Neural cell (in vitro differentiated cells): Measurements from ENCODE around the gene DOCK7. TPM values are rescaled to one million over a fixed set of nuclear protein-coding genes. Genes with fewer than 3 reads are reported as not detected.

Experiments used
- H2AFZ ChIP-seq: fragments of 200-600, 300-800 bp; sonication (generic), shearing (Covaris generic); 2 replicates; pipeline ENCODE4 v1.6.0; 2014; ENCODE audit warnings: low read depth, mild to moderate bottlenecking, antibody characterized with exemption, low read length, moderate library complexity
- H3F3A ChIP-seq: fragments of 200-600 bp; shearing (Covaris generic); 2 replicates; pipeline ENCODE4 v1.6.1; 2016; ENCODE audit warnings: mild to moderate bottlenecking, moderate library complexity, mixed read lengths, antibody characterized with exemption, low read length; ENCODE audit not compliant: insufficient read depth, poor library complexity, severe bottlenecking
- H3K27ac ChIP-seq: fragments of 200-600, 300-800 bp; sonication (generic), shearing (Covaris generic); 2 replicates; pipeline ENCODE4 v1.5.1; 2014; ENCODE audit warnings: mild to moderate bottlenecking, low read length, moderate library complexity
- H3K27me3 ChIP-seq: fragments of 300-800, 200-600 bp; sonication (generic), shearing (Covaris generic); 2 replicates; pipeline ENCODE4 v1.6.0; 2014; ENCODE audit warnings: mild to moderate bottlenecking, low read depth, low read length, moderate library complexity; ENCODE audit not compliant: insufficient read depth
- H3K36me3 ChIP-seq: fragments of 300-800, 200-600 bp; sonication (generic), shearing (Covaris generic); 2 replicates; pipeline ENCODE4 v1.5.1; 2014; ENCODE audit warnings: mild to moderate bottlenecking, antibody characterized with exemption, low read length, moderate library complexity; ENCODE audit not compliant: insufficient read depth
- H3K4me2 ChIP-seq: fragments of 300-800, 200-600 bp; sonication (generic), shearing (Covaris generic); 2 replicates; pipeline ENCODE4 v1.6.0; 2014; ENCODE audit warnings: mild to moderate bottlenecking, low read length
- H3K4me3 ChIP-seq: fragments of 300-800, 200-600 bp; sonication (generic), shearing (Covaris generic); 2 replicates; pipeline ENCODE4 v1.5.1; 2014; ENCODE audit warnings: mild to moderate bottlenecking, low read length, moderate library complexity
- H3K79me2 ChIP-seq: fragments of 200-600 bp; shearing (Covaris generic); replicated peaks from 2 replicates; pipeline ENCODE4 v1.6.0; 2014; ENCODE audit warnings: mild to moderate bottlenecking, low read length, moderate library complexity; ENCODE audit not compliant: insufficient read depth
- H3K9ac ChIP-seq: fragments of 300-800, 200-600 bp; sonication (generic), shearing (Covaris generic); 2 replicates; pipeline ENCODE4 v1.6.1; 2016; ENCODE audit warnings: mild to moderate bottlenecking, low read length, mixed read lengths
- H3K9me2 ChIP-seq: fragments of 200-600 bp; shearing (Covaris generic); 2 replicates; pipeline ENCODE4 v1.6.1; 2016; ENCODE audit warnings: mild to moderate bottlenecking, low read length, mixed read lengths; ENCODE audit not compliant: insufficient read depth
- H3K9me3 ChIP-seq: fragments of 200-600, 300-800 bp; sonication (generic), shearing (Covaris generic); 2 replicates; pipeline ENCODE4 v1.6.1; 2016; ENCODE audit warnings: mild to moderate bottlenecking, mixed run types, low read length, moderate library complexity, mixed read lengths
- H4K20me1 ChIP-seq: fragments of 200-600 bp; shearing (Covaris generic); 2 replicates; pipeline ENCODE4 v1.6.1; 2016; ENCODE audit warnings: mild to moderate bottlenecking, mixed run types; ENCODE audit not compliant: insufficient read depth
- CTCF ChIP-seq: fragments of 450-650 bp; IDR thresholded peaks from 2 replicates; pipeline ENCODE4 v1.5.1; 2014; ENCODE audit warnings: antibody characterized with exemption, mild to moderate bottlenecking, moderate library complexity; ENCODE audit not compliant: poor library complexity, severe bottlenecking
- EP300 ChIP-seq: fragments of 450-650 bp; conservative IDR thresholded peaks from 2 replicates; pipeline ENCODE4 v1.6.1; 2014; ENCODE audit warnings: antibody characterized with exemption, mild to moderate bottlenecking, moderate library complexity; ENCODE audit not compliant: poor library complexity, severe bottlenecking
- EZH2 ChIP-seq: fragments of 200-600, 300-800 bp; shearing (Covaris generic), sonication (generic); IDR thresholded peaks from 2 replicates; pipeline ENCODE4 v1.6.1; 2014; ENCODE audit warnings: antibody characterized with exemption, low read length, borderline replicate concordance, mild to moderate bottlenecking; ENCODE audit not compliant: insufficient read depth, poor library complexity, severe bottlenecking
- MXI1 ChIP-seq: fragments of 450-650 bp; conservative IDR thresholded peaks from 2 replicates; pipeline ENCODE4 v1.6.1; 2014; ENCODE audit warnings: antibody characterized with exemption, mild to moderate bottlenecking; ENCODE audit not compliant: poor library complexity, severe bottlenecking
- POLR2AphosphoS5 ChIP-seq: IDR thresholded peaks from 2 replicates; pipeline ENCODE4 v1.6.1; 2012
- RAD21 ChIP-seq: fragments of 450-650 bp; conservative IDR thresholded peaks from 2 replicates; pipeline ENCODE4 v1.6.1; 2014; ENCODE audit warnings: antibody characterized with exemption, mild to moderate bottlenecking, moderate library complexity
- REST ChIP-seq: IDR thresholded peaks from 2 replicates; pipeline ENCODE4 v1.6.1; 2012; ENCODE audit warnings: borderline replicate concordance
- SMC3 ChIP-seq: fragments of 450-650 bp; conservative IDR thresholded peaks from 2 replicates; pipeline ENCODE4 v1.6.1; 2014; ENCODE audit warnings: antibody characterized with exemption, mild to moderate bottlenecking, moderate library complexity; ENCODE audit not compliant: poor library complexity
- TAF1 ChIP-seq: IDR thresholded peaks from 2 replicates; pipeline ENCODE4 v1.6.1; 2012; ENCODE audit warnings: low read depth
- polyA plus RNA-seq: library from polyadenylated mRNA; depleted of rRNA; stranded (reverse); fragments of >200 nt; gene quantifications from 2 replicates; pipeline ENCODE4 v1.2.3, GENCODE V29; 2014

Gene DOCK7
- polyA plus RNA-seq, 1 donor from 2014 or later, result 129 TPM

GRCh38 chr1:62484824-62485468, 203.2 kb downstream of the DOCK7 start:
- H4K20me1 ChIP-seq, result no peaks in the 10 kb centered on the region
- H3K9me3 ChIP-seq, result no peaks in the 10 kb centered on the region
- H3K9ac ChIP-seq, result no peak overlapping the region
- no peaks in the 10 kb centered on the region for H3K79me2 ChIP-seq
- no peak overlapping the region for H3K4me3 ChIP-seq
- TF ChIP-seq TAF1 (no peak), REST (no peak), CTCF (no peak), POLR2AphosphoS5 (no peak), SMC3 (no peak), EP300 (no peak)
- H3K4me2 ChIP-seq, result no peak overlapping the region
- H3K9me2 ChIP-seq, result no peaks in the 10 kb centered on the region
- no peak overlapping the region for H2AFZ ChIP-seq
- H3K36me3 ChIP-seq, result no peaks in the 10 kb centered on the region
- H3K27me3 ChIP-seq, result no peaks in the 10 kb centered on the region
- no peak overlapping the region for H3K27ac ChIP-seq
- no peaks in the 10 kb centered on the region for H3F3A ChIP-seq

GRCh38 chr1:62481681-62482080, 206.5 kb downstream of the DOCK7 start:
- Histone ChIP-seq H3K79me2 (no peaks in the 10 kb centered on the region), H3F3A (no peaks in the 10 kb centered on the region), H4K20me1 (no peaks in the 10 kb centered on the region), H2AFZ (no peak overlapping the region), H3K36me3 (no peaks in the 10 kb centered on the region), H3K4me2 (no peak overlapping the region), H3K27me3 (no peaks in the 10 kb centered on the region), H3K4me3 (no peak overlapping the region), H3K27ac (no peak overlapping the region), H3K9me3 (no peaks in the 10 kb centered on the region), H3K9me2 (no peaks in the 10 kb centered on the region), H3K9ac (no peak overlapping the region)
- TF ChIP-seq MXI1 (no peak), RAD21 (no peak), REST (no peak), TAF1 (no peak), EZH2 (no peak), CTCF (no peak), SMC3 (no peak), POLR2AphosphoS5 (no peak), EP300 (no peak)
